ENCODE results near the gene COG8. TPM values are rescaled to one million over a fixed set of nuclear protein-coding genes. Genes with fewer than 3 reads are reported as not detected.

Gene COG8
- total and polyA plus RNA-seq, 2 experiments from 2014 or later, result 54.5 to 95.3 TPM

GRCh38 chr16:69318911-69319289, 20.5 kb downstream of the COG8 start:
- no peak for DNase-seq (ENCODE audit: low read depth in 1 of 2, low spot score in 1 of 2)
- Histone ChIP-seq H3K9me3 (ENCODE audit: low read depth) (no peaks in the 10 kb centered on the region), H3K36me3 (peaks cover 61% of the 10 kb centered on the region), H3K27me3 (no peaks in the 10 kb centered on the region), H3K4me1 (ENCODE audit: low read depth) (no peaks in the 10 kb centered on the region), H3K27ac (no peak overlapping the region), H3K4me3 (no peak overlapping the region)
- TF ChIP-seq CTCF (IDR thresholded peaks at IDR 0.05; ENCODE audit: low read depth, low read length), result no peak

GRCh38 chr16:69318177-69318910, 21.0 kb downstream of the COG8 start:
- no peaks in the 10 kb centered on the region for H3K4me1 ChIP-seq (ENCODE audit: low read depth)
- no peaks in the 10 kb centered on the region for H3K9me3 ChIP-seq (ENCODE audit: low read depth)
- H3K4me3 ChIP-seq, result no peak overlapping the region
- peaks cover 58% of the 10 kb centered on the region for H3K36me3 ChIP-seq
- H3K27me3 ChIP-seq, result no peaks in the 10 kb centered on the region
- no peak overlapping the region for H3K27ac ChIP-seq
- TF ChIP-seq CTCF (IDR thresholded peaks at IDR 0.05; ENCODE audit: low read depth, low read length), result no peak
- DNase-seq (ENCODE audit: low read depth in 1 of 2, low spot score in 1 of 2), result no peak

DNA sequence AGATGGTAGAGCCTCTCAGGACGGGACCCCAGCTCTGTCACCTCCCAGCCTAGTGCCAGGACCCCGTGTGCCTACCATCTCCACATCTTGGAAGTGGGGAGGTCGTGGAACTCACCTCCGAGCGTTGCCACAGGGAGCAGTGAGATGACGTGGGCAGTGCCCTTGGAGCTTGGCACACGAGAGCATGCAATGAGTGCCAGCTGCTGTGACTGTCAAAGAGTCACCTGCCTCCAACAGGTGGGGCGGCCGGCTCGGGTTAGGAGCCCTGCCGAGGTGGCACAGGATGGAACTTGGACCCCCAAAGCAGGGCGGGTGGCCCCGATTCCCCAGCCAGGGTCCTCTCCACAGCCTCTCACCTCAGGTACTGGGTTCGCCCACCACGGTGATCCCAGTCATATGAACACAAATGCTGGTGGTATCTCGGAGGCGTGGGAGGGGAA, 22.7 kb downstream of the COG8 start:
- Histone ChIP-seq H3K36me3 (peaks cover 44% of the 10 kb centered on the region), H3K4me3 (no peak overlapping the region)

DNA sequence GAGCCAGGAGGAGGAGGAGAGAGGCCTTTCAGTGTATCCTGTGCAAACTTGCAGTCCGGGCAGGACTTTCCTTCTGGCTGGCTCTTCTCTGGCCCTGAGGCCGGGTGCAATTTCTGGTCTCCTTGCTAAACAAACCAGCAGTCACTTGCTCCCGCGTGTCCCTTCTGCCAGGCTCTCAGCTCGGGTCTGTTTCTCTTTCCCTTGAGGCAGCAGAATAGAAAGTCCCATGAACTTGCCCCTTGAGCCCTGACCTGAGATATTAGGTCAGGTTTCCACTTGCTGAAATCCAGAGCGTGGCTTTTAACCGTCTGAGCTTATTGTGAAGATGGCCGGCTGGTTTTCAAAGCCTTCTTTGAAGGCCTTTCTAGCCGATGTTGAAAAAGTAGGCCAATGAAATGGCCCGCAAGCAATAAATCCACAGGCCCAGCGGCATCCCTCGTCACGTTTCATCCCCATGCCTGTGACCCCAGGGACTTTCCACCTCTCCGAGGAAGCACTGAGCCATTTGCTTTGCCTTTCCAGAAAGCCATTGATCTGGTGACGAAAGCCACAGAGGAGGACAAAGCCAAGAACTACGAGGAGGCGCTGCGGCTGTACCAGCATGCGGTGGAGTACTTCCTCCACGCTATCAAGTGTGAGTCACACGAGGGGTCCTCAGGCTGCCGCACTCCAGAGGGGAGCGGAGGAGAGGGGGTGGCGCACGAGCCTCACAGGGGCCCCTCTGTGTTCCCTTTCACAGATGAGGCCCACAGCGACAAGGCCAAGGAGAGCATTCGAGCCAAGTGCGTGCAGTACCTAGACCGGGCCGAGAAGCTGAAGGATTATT, 23.7 kb downstream of the COG8 start:
- Histone ChIP-seq H3K9me3 (ENCODE audit: low read depth) (no peaks in the 10 kb centered on the region), H3K4me3 (no peak overlapping the region), H3K4me1 (ENCODE audit: low read depth) (peaks cover 4% of the 10 kb centered on the region), H3K36me3 (peaks cover 35% of the 10 kb centered on the region), H3K27me3 (no peaks in the 10 kb centered on the region), H3K27ac (no peak overlapping the region)
- no peak for TF ChIP-seq CTCF (IDR thresholded peaks at IDR 0.05; ENCODE audit: low read depth, low read length)
- DNase-seq (ENCODE audit: low read depth in 1 of 2, low spot score in 1 of 2), result no peak

More for the DNA sequence above, 22.7 kb downstream of the COG8 start:
- no peak for DNase-seq (ENCODE audit: low read depth in 1 of 2, low spot score in 1 of 2)
- TF ChIP-seq CTCF (IDR thresholded peaks at IDR 0.05; ENCODE audit: low read depth, low read length), result no peak
- H3K9me3 ChIP-seq (ENCODE audit: low read depth), result no peaks in the 10 kb centered on the region
- no peak overlapping the region for H3K27ac ChIP-seq
- peaks cover 4% of the 10 kb centered on the region for H3K4me1 ChIP-seq (ENCODE audit: low read depth)
- no peaks in the 10 kb centered on the region for H3K27me3 ChIP-seq

DNA sequence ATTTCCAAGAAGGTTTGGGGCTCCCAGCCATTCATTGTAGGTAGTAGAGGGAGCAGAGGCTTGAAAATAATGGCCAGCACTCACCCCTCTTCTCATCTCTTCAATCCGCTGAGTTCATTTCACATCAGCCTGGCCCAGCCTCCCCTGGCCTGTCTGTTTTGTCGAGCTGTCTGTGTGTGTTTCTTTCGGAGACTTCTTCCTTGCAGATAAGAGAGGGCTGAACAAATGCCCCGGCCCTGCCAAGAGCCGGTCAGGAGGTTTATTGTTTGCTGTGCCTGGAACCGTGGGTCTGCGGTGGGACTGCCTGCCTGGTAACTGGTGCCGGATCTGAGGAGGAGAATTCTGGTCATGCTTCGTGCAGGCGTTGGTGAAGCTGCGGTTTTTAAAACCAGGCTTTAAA, 24.8 kb downstream of the COG8 start:
- no peak for DNase-seq (ENCODE audit: low read depth in 1 of 2, low spot score in 1 of 2)
- TF ChIP-seq CTCF (IDR thresholded peaks at IDR 0.05; ENCODE audit: low read depth, low read length), result no peak
- H3K4me1 ChIP-seq (ENCODE audit: low read depth), result peaks cover 4% of the 10 kb centered on the region
- H3K36me3 ChIP-seq, result peaks cover 24% of the 10 kb centered on the region
- no peak overlapping the region for H3K27ac ChIP-seq
- H3K9me3 ChIP-seq (ENCODE audit: low read depth), result no peaks in the 10 kb centered on the region
- no peak overlapping the region for H3K4me3 ChIP-seq
- no peaks in the 10 kb centered on the region for H3K27me3 ChIP-seq
